Endothelial cell of umbilical vein (primary cell): ENCODE data around the gene DPH1. TPM values are rescaled to one million over a fixed set of nuclear protein-coding genes. Genes with fewer than 3 reads are reported as not detected.
A peak's percentile ranks its signal among the peaks of the same experiment; 100 is the strongest.

Experiments
- BruUV-seq: library from RNA; stranded (reverse); fragments of 400-500 nt; replicated peaks from 2 replicates; lab custom pipeline; 2021; lab: Mats Ljungman, UMichigan
- CTCF ChIA-PET: fragments of 300-600, 350-600 bp; sonication (Branson Sonifier 250); formaldehyde crosslinking; loops from one replicate; lab custom pipeline; 2021; ENCODE audit warnings: antibody characterized with exemption, inconsistent platforms; lab: Charles Lee
- POLR2A ChIA-PET: fragments of 300-600, 350-600 bp; sonication (Branson Sonifier 250); formaldehyde crosslinking; loops from one replicate; lab custom pipeline; 2021; ENCODE audit warnings: antibody characterized with exemption, inconsistent platforms; lab: Charles Lee
- DNase-seq: peaks from one replicate; pipeline ENCODE4 v3.0.0-alpha.2; 2011; ENCODE audit warnings: low read depth, low spot score
- FAIRE-seq: peaks from 2 replicates; lab custom pipeline; 2011; peaks lifted over from hg19 to GRCh38; lab: Jason Lieb, UNC
- H2AFZ ChIP-seq: 2 replicates; pipeline ENCODE4 v1.6.0; 2012; ENCODE audit warnings: low read depth, low read length, control low read depth, inconsistent platforms
- H3K27ac ChIP-seq: 2 replicates; pipeline ENCODE4 v1.5.1; 2011; ENCODE audit warnings: low read depth, mild to moderate bottlenecking, control low read depth, low read length, moderate library complexity; ENCODE audit not compliant: insufficient read depth
- H3K27me3 ChIP-seq, 2 experiments: 2 replicates each; pipeline versions ENCODE4 v1.6.0 to v1.6.1; 2011; ENCODE audit warnings: low read length in 2 of 2, mixed read lengths in 1 of 2; ENCODE audit not compliant: control insufficient read depth in 2 of 2, insufficient read depth in 2 of 2
- H3K36me3 ChIP-seq, 2 experiments: 2 replicates in 1 of 2; 3 replicates in 1 of 2; pipeline ENCODE4 v1.5.1; 2011; ENCODE audit warnings: low read length in 2 of 2, mild to moderate bottlenecking in 1 of 2, moderate library complexity in 1 of 2; ENCODE audit not compliant: control insufficient read depth in 2 of 2, insufficient read depth in 2 of 2; ENCODE audit errors: extremely low read depth in 1 of 2
- H3K4me1 ChIP-seq: 3 replicates; pipeline ENCODE4 v1.5.1; 2011; ENCODE audit warnings: mild to moderate bottlenecking, low read length; ENCODE audit not compliant: control insufficient read depth, insufficient read depth; ENCODE audit errors: extremely low read depth
- H3K4me2 ChIP-seq: 2 replicates; pipeline ENCODE4 v1.6.1; 2011; ENCODE audit warnings: low read length, control low read depth, mixed read lengths; ENCODE audit not compliant: insufficient read depth
- H3K4me3 ChIP-seq, 3 experiments: fragments of 200-600 bp in 1 of 3; sonication (generic), shearing (Covaris generic) in 1 of 3; replicated peaks in 1 of 3; 2 replicates each; pipeline ENCODE4 v1.5.1; 2011 to 2016; ENCODE audit warnings: control low read depth in 3 of 3, low read length in 3 of 3, mild to moderate bottlenecking in 2 of 3, inconsistent platforms in 1 of 3, low read depth in 1 of 3, moderate library complexity in 1 of 3; ENCODE audit not compliant: insufficient read depth in 1 of 3
- H3K79me2 ChIP-seq: 2 replicates; pipeline ENCODE4 v1.6.0; 2012; ENCODE audit warnings: low read length, inconsistent platforms; ENCODE audit not compliant: control insufficient read depth, insufficient read depth
- H3K9ac ChIP-seq: replicated peaks from 2 replicates; pipeline ENCODE3; 2011; ENCODE audit warnings: low read length, control low read depth; ENCODE audit not compliant: insufficient read depth; ENCODE audit errors: extremely low read depth
- H3K9me1 ChIP-seq: replicated peaks from 3 replicates; pipeline ENCODE4 v1.6.0; 2011; ENCODE audit warnings: mild to moderate bottlenecking, low read length; ENCODE audit not compliant: control insufficient read depth, insufficient read depth; ENCODE audit errors: extremely low read depth
- H3K9me3 ChIP-seq: replicated peaks from 2 replicates; pipeline ENCODE4 v1.5.1; 2012; ENCODE audit warnings: low read length, inconsistent platforms; ENCODE audit not compliant: control insufficient read depth, insufficient read depth
- H4K20me1 ChIP-seq: replicated peaks from 2 replicates; pipeline ENCODE3; 2011; ENCODE audit warnings: mild to moderate bottlenecking, low read length; ENCODE audit not compliant: control insufficient read depth, insufficient read depth; ENCODE audit errors: extremely low read depth
- CTCF ChIP-seq, 2 donors: IDR thresholded peaks; 1 replicate in 1 of 2; 2 replicates in 1 of 2; pipeline ENCODE4 v1.5.1; 2011; ENCODE audit warnings: low read length in 2 of 2, mild to moderate bottlenecking in 2 of 2, moderate library complexity in 2 of 2, control low read depth in 1 of 2, inconsistent platforms in 1 of 2, low read depth in 1 of 2; ENCODE audit not compliant: insufficient read depth in 1 of 2; ENCODE audit errors: extremely low read depth in 1 of 2
- EZH2 ChIP-seq: IDR thresholded peaks from 2 replicates; pipeline ENCODE4 v1.6.1; 2012; ENCODE audit warnings: borderline replicate concordance, low read depth, mild to moderate bottlenecking, moderate library complexity, low read length, inconsistent platforms; ENCODE audit not compliant: severe bottlenecking
- FOS ChIP-seq: IDR thresholded peaks from 2 replicates; pipeline ENCODE4 v1.6.1; 2011; ENCODE audit warnings: mild to moderate bottlenecking, low read length, moderate library complexity, borderline replicate concordance; ENCODE audit not compliant: insufficient read depth
- dilution Hi-C: fragments of 300-500 bp; cut with MboI; formaldehyde crosslinking; loops from one replicate; pipeline ENCODE4 v1.15.0; 2019; ENCODE audit warnings: low sequenced_read_pairs; ENCODE audit not compliant: extremely low pct_ligation_motif_present
- intact Hi-C: fragments of 100-400 bp; cut with micrococcal nuclease; formaldehyde crosslinking; loops from one replicate; pipeline ENCODE4 v1.10.0; 2022
- polyA plus RNA-seq, 4 experiments: library from polyadenylated mRNA; depleted of rRNA in 3 of 4; stranded (reverse) in 3 of 4; unstranded in 1 of 4; fragments of >200 nt; gene quantifications; 2 replicates each; pipeline versions ENCODE4 v1.2.1 to v1.2.3, GENCODE V29; 2011 to 2012; ENCODE audit warnings: missing spikeins in 1 of 4
- total RNA-seq: library from RNA; stranded (reverse); gene quantifications from 2 replicates; pipeline ENCODE4 v1.2.3, GENCODE V29; 2021

The DPH1 gene
- total and polyA plus RNA-seq, 2 donors (not counting 3 experiments of a cell fraction or from before 2014, with no cell fraction given): 37.8 to 45.6 TPM

- dilution Hi-C loops (no loop called here), intact Hi-C loops (no loop called here)
- Histone ChIP-seq H3K36me3 (no peaks in the 10 kb centered on the region), H3K4me3 (peak overlapping the region in 1 of 3 experiments; percentile 17), H4K20me1 (no peaks in the 10 kb centered on the region), H3K4me2 (peak overlapping the region; percentile 21), H2AFZ (peak overlapping the region; percentile 11), H3K27me3 (peaks cover 35 to 43% of the 10 kb centered on the region in 2 experiments), H3K9me3 (no peaks in the 10 kb centered on the region), H3K4me1 (peaks cover 18% of the 10 kb centered on the region), H3K9ac (no peak overlapping the region), H3K79me2 (no peaks in the 10 kb centered on the region), H3K27ac (no peak overlapping the region), H3K9me1 (no peaks in the 10 kb centered on the region)
- ChIA-PET CTCF (interaction anchor here (1.3 to 9.5 kb wide), 2 partner anchors 58 to 114 kb away, joined by 3 to 270 read pairs; no protein-coding TSS in a partner anchor), POLR2A (interaction anchor here (0.6 kb wide), 1 partner anchor 109 kb away, joined by 4 read pairs; no protein-coding TSS in a partner anchor)
- no TSS peak for BruUV-seq
- TF ChIP-seq FOS: no peak
- peak; percentile 54 for TF ChIP-seq EZH2
- FAIRE-seq: no peak
- DNase-seq: no peak
Observed at GRCh38 chr17:2023692-2024571, 6.0 kb upstream of the DPH1 start.

GRCh38 chr17:2024572-2025219 lies 5.3 kb upstream of the DPH1 start:
- no TSS peak for BruUV-seq
- Histone ChIP-seq H3K4me2 (peak overlapping the region; percentile 28), H3K9ac (no peak overlapping the region), H3K36me3 (no peaks in the 10 kb centered on the region), H3K79me2 (no peaks in the 10 kb centered on the region), H3K9me3 (no peaks in the 10 kb centered on the region), H3K4me1 (peaks cover 18% of the 10 kb centered on the region), H2AFZ (peak overlapping the region; percentile 66), H3K27ac (no peak overlapping the region), H3K9me1 (no peaks in the 10 kb centered on the region), H4K20me1 (no peaks in the 10 kb centered on the region), H3K4me3 (peak overlapping the region in 1 of 3 experiments; percentile 27), H3K27me3 (peaks cover 35 to 40% of the 10 kb centered on the region in 2 experiments)
- dilution Hi-C loops (no loop called here), intact Hi-C loops (no loop called here)
- DNase-seq: no peak
- POLR2A ChIA-PET: no interaction called here
- peak; percentile 28 for TF ChIP-seq EZH2
- no peak for TF ChIP-seq CTCF (IDR thresholded peaks at IDR 0.05; ENCODE audit: extremely low read depth in 1 of 2, insufficient read depth in 1 of 2, low read depth in 1 of 2, low read length in 2 of 2)
- CTCF ChIA-PET: interaction anchor here (1.1 to 9.5 kb wide), 13 partner anchors 11 to 258 kb away, joined by 3 to 270 read pairs (median 3); partner anchors contain the start of gene OVCA2
- no peak for FAIRE-seq
